ENCODE data around the gene SSR2.
"Not testable (repeated sequence)": the region's sequence is repeated elsewhere in the genome, so short reads cannot be mapped to it uniquely, and the experiment has no call there.

The SSR2 gene

GRCh38 chr1:155990005-155990739 is 30.6 kb downstream of the SSR2 start:
- DNase-seq, result no peak

- DNase-seq, result peak; percentile 73 to 78
These were observed 31.3 kb downstream of the SSR2 start for GRCh38 chr1:155989242-155990004.

- DNase-seq, result not testable (repeated sequence)
These were observed 35.7 kb downstream of the SSR2 start for GRCh38 chr1:155984903-155985645.

GRCh38 chr1:155984341-155984740 is 36.4 kb downstream of the SSR2 start:
- DNase-seq, result no peak

GRCh38 chr1:155983191-155984024 is 37.3 kb downstream of the SSR2 start:
- DNase-seq, result no peak

GRCh38 chr1:155982106-155982505 is 38.6 kb downstream of the SSR2 start:
- DNase-seq, result no peak

GRCh38 chr1:155981266-155982088 is 39.3 kb downstream of the SSR2 start:
- no peak for DNase-seq

- no peak for DNase-seq
These were observed 41.0 kb downstream of the SSR2 start for GRCh38 chr1:155979597-155980343.

GRCh38 chr1:155978973-155979429 is 41.8 kb downstream of the SSR2 start:
- no peak for DNase-seq

- DNase-seq, result peak; percentile 66 to 74
These were observed 42.3 kb downstream of the SSR2 start, which contains the start of gene ARHGEF2 for GRCh38 chr1:155978325-155978972. Gene ARHGEF2 (minus strand): TSS chr1:155978547. CDS start chr1:155978427, 120 bp downstream.

- DNase-seq, result peak; percentile 50 to 57
These were observed 42.9 kb downstream of the SSR2 start for GRCh38 chr1:155977690-155978324.

GRCh38 chr1:155976913-155977689 is 43.6 kb downstream of the SSR2 start:
- DNase-seq, result no peak

- peak in 1 of 2 donors; percentile 40 for DNase-seq
These were observed 44.5 kb downstream of the SSR2 start for GRCh38 chr1:155976062-155976912.

- DNase-seq, result no peak
These were observed 45.2 kb downstream of the SSR2 start for GRCh38 chr1:155975375-155976061.

- no peak for DNase-seq
These were observed 46.3 kb downstream of the SSR2 start for GRCh38 chr1:155974208-155975115.

GRCh38 chr1:155973723-155974122 is 47.0 kb downstream of the SSR2 start:
- DNase-seq, result no peak

All from stimulated activated CD4-positive, alpha-beta T cell treated with anti-CD3 and anti-CD28 coated beads, Interleukin-2, amount 100 ng/mL, for 48 hours (primary cell).